Erythroblast (primary cell): Measurements from ENCODE around the gene ANO10.

Experiments used
- GATA1 ChIP-seq: IDR thresholded peaks from 2 replicates; pipeline ENCODE4 v1.6.1; 2011; ENCODE audit warnings: low read depth, mild to moderate bottlenecking, control low read depth, low read length, moderate library complexity
- POLR2A ChIP-seq: IDR thresholded peaks from 2 replicates; pipeline ENCODE4 v1.6.1; 2011; ENCODE audit warnings: mild to moderate bottlenecking, low read length

DNA sequence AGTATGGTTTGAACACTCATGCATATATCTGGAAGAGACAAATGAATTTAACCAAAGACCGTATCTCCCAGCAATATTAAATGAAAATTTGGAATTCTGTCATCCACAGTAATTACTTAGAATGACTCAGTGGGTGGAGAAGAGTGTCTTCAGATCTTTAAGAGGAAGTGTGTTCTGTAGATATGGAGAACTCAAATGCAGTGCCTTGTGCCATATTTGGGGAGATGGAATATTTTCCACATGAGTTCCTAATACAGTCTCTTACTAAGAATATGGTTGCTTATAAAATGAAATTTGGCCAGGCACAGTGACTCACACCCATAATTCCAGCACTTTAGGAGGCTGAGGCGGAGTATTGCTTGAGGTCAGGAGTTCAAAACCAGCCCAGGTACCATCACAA is 40.5 kb downstream of the ANO10 start:
- no peak for TF ChIP-seq POLR2A
- no peak for TF ChIP-seq GATA1
